SK-N-SH (cell line): ENCODE measurements around the gene MOK. TPM values are rescaled to one million over a fixed set of nuclear protein-coding genes. Genes with fewer than 3 reads are reported as not detected.
A peak's percentile ranks its signal among the peaks of the same experiment; 100 is the strongest.

Source experiments
- CTCF ChIA-PET: fragments of 300-600, 350-600 bp; formaldehyde crosslinking; extraction: SDS; loops from one replicate; lab custom pipeline; 2021; lab: Yijun Ruan, JAX
- POLR2A ChIA-PET: fragments of 350-600 bp; sonication (Branson Sonifier 250); formaldehyde crosslinking; extraction: SDS; loops from one replicate; lab custom pipeline; 2020; ENCODE audit warnings: antibody characterized with exemption, inconsistent platforms; lab: Yijun Ruan, JAX
- DNase-seq: peaks from one replicate; pipeline ENCODE4 v3.0.0; 2012
- H2AFZ ChIP-seq: fragments of 200-600 bp; sonication (generic); 2 replicates; pipeline ENCODE4 v1.8.1; 2016; ENCODE audit warnings: antibody characterized with exemption, mild to moderate bottlenecking, low read depth
- H3F3A ChIP-seq: fragments of 200-600 bp; sonication (generic); replicated peaks from 2 replicates; pipeline ENCODE3; 2016; ENCODE audit warnings: antibody characterized with exemption, mild to moderate bottlenecking; ENCODE audit not compliant: insufficient read depth
- H3K27ac ChIP-seq, 2 experiments: fragments of 200-500 bp in 1 of 2; fragments of 200-600 bp in 1 of 2; sonication (Bioruptor generic) in 1 of 2; sonication (generic), shearing (Covaris generic) in 1 of 2; 2 replicates each; pipeline versions ENCODE4 v1.5.1 to v1.6.1; 2014 to 2016; ENCODE audit warnings: low read depth in 2 of 2, inconsistent platforms in 1 of 2, low read length in 1 of 2, mild to moderate bottlenecking in 1 of 2, mixed read lengths in 1 of 2
- H3K27me3 ChIP-seq: fragments of 200-600 bp; sonication (generic), shearing (Covaris generic); 2 replicates; pipeline ENCODE4 v1.6.1; 2016; ENCODE audit warnings: mixed run types; ENCODE audit not compliant: insufficient read depth
- H3K36me3 ChIP-seq, 2 experiments: fragments of 200-500 bp in 1 of 2; fragments of 200-600 bp in 1 of 2; sonication (Bioruptor generic) in 1 of 2; sonication (generic) in 1 of 2; replicated peaks in 1 of 2; 2 replicates each; pipeline versions ENCODE3 to v1.5.1; 2014 to 2016; ENCODE audit warnings: low read length in 1 of 2, mild to moderate bottlenecking in 1 of 2; ENCODE audit not compliant: insufficient read depth in 2 of 2, control insufficient read depth in 1 of 2
- H3K4me1 ChIP-seq, 2 experiments: fragments of 200-500 bp in 1 of 2; fragments of 200-600 bp in 1 of 2; sonication (Bioruptor generic) in 1 of 2; sonication (generic), shearing (Covaris generic) in 1 of 2; 2 replicates each; pipeline versions ENCODE4 v1.5.1 to v1.6.1; 2014 to 2016; ENCODE audit warnings: low read depth in 1 of 2, low read length in 1 of 2, mixed run types in 1 of 2; ENCODE audit not compliant: insufficient read depth in 2 of 2, control insufficient read depth in 1 of 2
- H3K4me2 ChIP-seq: fragments of 200-600 bp; sonication (generic), shearing (Covaris generic); 2 replicates; pipeline ENCODE4 v1.6.1; 2017; ENCODE audit warnings: mixed run types
- H3K4me3 ChIP-seq, 2 experiments: fragments of 200-500 bp in 1 of 2; fragments of 200-600 bp in 1 of 2; sonication (Bioruptor generic) in 1 of 2; sonication (generic), shearing (Covaris generic) in 1 of 2; 2 replicates each; pipeline versions ENCODE4 v1.5.1 to v1.8.1; 2014 to 2016; ENCODE audit warnings: low read depth in 2 of 2, inconsistent platforms in 1 of 2, low read length in 1 of 2, mild to moderate bottlenecking in 1 of 2, mixed read lengths in 1 of 2, moderate library complexity in 1 of 2
- H3K79me2 ChIP-seq: fragments of 200-600 bp; sonication (generic); 2 replicates; pipeline ENCODE4 v1.8.1; 2017; ENCODE audit warnings: mild to moderate bottlenecking; ENCODE audit not compliant: insufficient read depth
- H3K9ac ChIP-seq: fragments of 200-600 bp; sonication (generic); 2 replicates; pipeline ENCODE4 v1.6.1; 2017; ENCODE audit warnings: mixed run types
- H3K9me2 ChIP-seq: fragments of 200-600 bp; sonication (generic); 2 replicates; pipeline ENCODE4 v1.6.1; 2017; ENCODE audit warnings: mixed run types
- H3K9me3 ChIP-seq: fragments of 200-600 bp; sonication (generic); 2 replicates; pipeline ENCODE4 v1.6.1; 2017; ENCODE audit warnings: mixed run types, mild to moderate bottlenecking, moderate library complexity
- H4K20me1 ChIP-seq: fragments of 200-600 bp; sonication (generic); 2 replicates; pipeline ENCODE4 v1.6.1; 2017; ENCODE audit warnings: mild to moderate bottlenecking, mixed run types; ENCODE audit not compliant: insufficient read depth
- CHD2 ChIP-seq: fragments of 150-350 bp; IDR thresholded peaks from 2 replicates; pipeline ENCODE4 v1.6.1; 2018; ENCODE audit warnings: low read length; ENCODE audit not compliant: partially characterized antibody
- ELF1 ChIP-seq: IDR thresholded peaks from 2 replicates; pipeline ENCODE4 v1.4.0; 2012
- EP300 ChIP-seq, 2 experiments: IDR thresholded peaks; 2 replicates each; pipeline versions ENCODE4 v1.4.0 to v1.6.1; 2012; ENCODE audit warnings: borderline replicate concordance in 1 of 2, low read depth in 1 of 2, low read length in 1 of 2
- FOSL2 ChIP-seq: IDR thresholded peaks from 2 replicates; pipeline ENCODE4 v1.4.0; 2012; ENCODE audit warnings: low read depth, mild to moderate bottlenecking, moderate library complexity, borderline replicate concordance
- FOXM1 ChIP-seq: IDR thresholded peaks from 2 replicates; pipeline ENCODE4 v1.4.0; 2012; ENCODE audit warnings: low read depth, mild to moderate bottlenecking
- GABPA ChIP-seq: IDR thresholded peaks from 2 replicates; pipeline ENCODE4 v1.4.0; 2012; ENCODE audit warnings: low read depth, mild to moderate bottlenecking
- MXI1 ChIP-seq: IDR thresholded peaks from 2 replicates; pipeline ENCODE4 v1.6.1; 2012; ENCODE audit warnings: mild to moderate bottlenecking, low read depth, low read length, improper control_type of control experiment
- NFIC ChIP-seq: IDR thresholded peaks from 2 replicates; pipeline ENCODE4 v1.4.0; 2012; ENCODE audit warnings: borderline replicate concordance
- RCOR1 ChIP-seq: fragments of 150-350 bp; IDR thresholded peaks from 2 replicates; pipeline ENCODE4 v1.6.1; 2017; ENCODE audit warnings: antibody characterized with exemption, low read length
- RXRA ChIP-seq: IDR thresholded peaks from 2 replicates; pipeline ENCODE4 v1.4.0; 2012; ENCODE audit warnings: low read depth, mild to moderate bottlenecking, borderline replicate concordance
- SIN3A ChIP-seq: IDR thresholded peaks from 2 replicates; pipeline ENCODE4 v1.6.1; 2012; ENCODE audit warnings: low read depth, mild to moderate bottlenecking, low read length, moderate library complexity, borderline replicate concordance
- SMC3 ChIP-seq: IDR thresholded peaks from 2 replicates; pipeline ENCODE4 v1.6.1; 2012; ENCODE audit warnings: low read depth, low read length, improper control_type of control experiment
- TAF1 ChIP-seq: IDR thresholded peaks from 2 replicates; pipeline ENCODE4 v1.6.1; 2012; ENCODE audit warnings: low read depth, mild to moderate bottlenecking, low read length, moderate library complexity, borderline replicate concordance
- YY1 ChIP-seq: IDR thresholded peaks from 2 replicates; pipeline ENCODE4 v1.4.0; 2012; ENCODE audit warnings: low read depth, mild to moderate bottlenecking
- WGBS: methylation state at CpG from one replicate; pipeline ENCODE4 v1.1.6; 2017; ENCODE audit warnings: low lambda C conversion rate; 5-methylcytosine and 5-hydroxymethylcytosine counted together
- polyA plus RNA-seq, 3 experiments: library from polyadenylated mRNA; depleted of rRNA; stranded (reverse); fragments of >200 nt; gene quantifications; 2 replicates each; pipeline ENCODE4 v1.2.3, GENCODE V29; 2012
- TF ChIP-seq, protein P1 (sequence below): fragments of 200-600 bp; sonication (generic); IDR thresholded peaks from 2 replicates; pipeline ENCODE4 v1.6.1; 2017; ENCODE audit warnings: antibody characterized with exemption, mild to moderate bottlenecking, moderate library complexity
- TF ChIP-seq, protein P2 (sequence below): IDR thresholded peaks from 2 replicates; pipeline ENCODE4 v1.4.0; 2012; ENCODE audit warnings: low read depth

The MOK gene
- polyA plus RNA-seq, 1 of the 3 experiments (the other 2 are of a cell fraction): 13.3 TPM

DNA sequence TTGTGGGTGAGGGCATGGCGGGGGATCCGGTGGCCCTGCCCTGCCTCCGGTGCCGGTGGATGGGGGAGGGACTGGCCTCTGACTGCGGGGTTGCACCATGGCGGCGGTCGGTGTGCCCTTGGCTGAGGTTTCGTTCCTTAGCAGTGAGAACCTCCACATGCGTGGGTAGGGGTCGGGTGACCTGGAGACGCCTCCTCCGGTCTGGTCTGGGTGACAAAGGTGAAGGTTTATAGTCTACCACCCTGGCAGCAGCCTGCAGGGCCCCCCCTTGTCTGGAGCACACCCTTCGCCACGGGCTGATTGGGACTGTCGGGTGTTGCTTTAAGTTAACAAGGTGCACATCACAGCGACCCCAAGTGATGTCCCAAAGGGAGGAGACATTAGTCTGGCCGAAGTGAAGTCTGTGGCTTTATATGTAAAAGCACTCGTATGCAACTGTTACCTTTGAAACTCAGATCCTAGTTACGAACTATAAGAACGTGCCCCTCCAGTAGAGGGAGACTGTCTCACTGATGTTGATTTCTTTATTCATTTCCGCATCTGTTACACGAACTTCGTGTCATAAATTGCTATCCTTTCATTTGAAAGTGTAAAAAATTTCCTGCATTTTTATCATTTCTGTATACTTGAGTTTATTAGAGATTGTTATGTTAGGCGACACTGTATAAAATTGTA is 90.8 kb downstream of the MOK start:
- no peaks in the 10 kb centered on the region for H3K9me2 ChIP-seq
- H3F3A ChIP-seq: no peaks in the 10 kb centered on the region
- WGBS: 90% methylated on average over 18 of the region's 25 CpGs
- no peak for DNase-seq
- no peak overlapping the region for H2AFZ ChIP-seq
- H3K27me3 ChIP-seq: no peaks in the 10 kb centered on the region
- CTCF ChIA-PET: interaction anchor here (0.8 to 1.5 kb wide), 4 partner anchors 100 to 310 kb away, joined by 3 to 5 read pairs (median 4); no protein-coding TSS in a partner anchor
- no peak for TF ChIP-seq EP300 (IDR thresholded peaks at IDR 0.05; ENCODE audit: borderline replicate concordance in 1 of 2, low read depth in 1 of 2, low read length in 1 of 2)
- no peak for TF ChIP-seq CHD2
- TF ChIP-seq, protein P1, sequence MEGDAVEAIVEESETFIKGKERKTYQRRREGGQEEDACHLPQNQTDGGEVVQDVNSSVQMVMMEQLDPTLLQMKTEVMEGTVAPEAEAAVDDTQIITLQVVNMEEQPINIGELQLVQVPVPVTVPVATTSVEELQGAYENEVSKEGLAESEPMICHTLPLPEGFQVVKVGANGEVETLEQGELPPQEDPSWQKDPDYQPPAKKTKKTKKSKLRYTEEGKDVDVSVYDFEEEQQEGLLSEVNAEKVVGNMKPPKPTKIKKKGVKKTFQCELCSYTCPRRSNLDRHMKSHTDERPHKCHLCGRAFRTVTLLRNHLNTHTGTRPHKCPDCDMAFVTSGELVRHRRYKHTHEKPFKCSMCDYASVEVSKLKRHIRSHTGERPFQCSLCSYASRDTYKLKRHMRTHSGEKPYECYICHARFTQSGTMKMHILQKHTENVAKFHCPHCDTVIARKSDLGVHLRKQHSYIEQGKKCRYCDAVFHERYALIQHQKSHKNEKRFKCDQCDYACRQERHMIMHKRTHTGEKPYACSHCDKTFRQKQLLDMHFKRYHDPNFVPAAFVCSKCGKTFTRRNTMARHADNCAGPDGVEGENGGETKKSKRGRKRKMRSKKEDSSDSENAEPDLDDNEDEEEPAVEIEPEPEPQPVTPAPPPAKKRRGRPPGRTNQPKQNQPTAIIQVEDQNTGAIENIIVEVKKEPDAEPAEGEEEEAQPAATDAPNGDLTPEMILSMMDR: peak; percentile 34
- TF ChIP-seq, all 33 proteins: peak for 1
- Histone ChIP-seq H3K4me2 (no peak overlapping the region), H3K4me1 (peaks cover 0 to 26% of the 10 kb centered on the region in 2 experiments; a peak in 1 of 4 replicates), H3K27ac (no peak overlapping the region), H3K79me2 (peaks cover 3% of the 10 kb centered on the region; the same call in 1 of the 2 replicates), H4K20me1 (no peaks in the 10 kb centered on the region), H3K4me3 (no peak overlapping the region), H3K9ac (no peak overlapping the region), H3K9me3 (no peaks in the 10 kb centered on the region), H3K36me3 (peaks cover under 1 to 27% of the 10 kb centered on the region in 2 experiments)
- POLR2A ChIA-PET: no interaction called here

DNA sequence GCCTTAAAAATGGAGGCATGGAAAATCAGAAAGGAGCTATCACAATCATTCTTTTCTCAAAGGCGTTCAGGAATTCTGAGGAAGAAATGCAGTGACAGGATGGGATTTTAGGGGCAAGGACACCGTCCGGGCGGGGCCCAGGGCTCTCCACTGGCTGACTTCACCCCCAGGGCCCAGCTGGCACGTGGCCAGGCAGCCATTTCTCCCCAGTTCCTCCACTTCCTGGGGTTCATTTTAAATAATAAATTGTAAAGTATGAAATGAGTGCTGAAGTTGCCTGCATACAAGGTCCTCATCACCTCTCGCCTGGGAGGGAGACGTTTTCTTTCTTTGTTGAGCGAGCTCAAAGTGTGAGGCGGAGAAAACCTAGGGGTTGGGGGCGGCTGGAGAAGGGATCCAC is 91.5 kb downstream of the MOK start:
- no peaks in the 10 kb centered on the region for H4K20me1 ChIP-seq

DNA sequence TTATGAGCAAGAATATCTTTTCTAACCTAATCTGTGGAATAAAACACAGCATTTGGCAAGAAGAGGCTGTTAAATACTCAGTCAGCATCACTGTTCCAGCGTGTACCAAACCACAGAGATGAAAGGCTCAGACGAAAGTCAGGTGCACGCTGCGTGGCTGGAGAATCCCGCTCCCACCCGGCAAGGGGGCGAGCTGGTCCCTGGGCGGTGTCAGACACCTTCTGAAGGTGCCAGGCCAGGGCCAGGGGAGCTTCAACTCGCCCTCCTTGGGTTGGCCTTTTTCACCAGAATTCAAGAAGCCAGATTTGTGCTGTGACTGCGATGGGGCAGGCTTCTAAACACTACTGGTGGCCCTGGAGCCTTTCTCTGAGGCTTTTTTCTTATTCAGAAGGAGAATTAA is 92.1 kb downstream of the MOK start:
- H3K9me3 ChIP-seq: no peaks in the 10 kb centered on the region
- H3F3A ChIP-seq: no peaks in the 10 kb centered on the region
- H3K9ac ChIP-seq: no peak overlapping the region
- ChIA-PET CTCF (interaction anchor here (0.8 to 1.5 kb wide), 3 partner anchors 16 to 149 kb away, joined by 3 to 5 read pairs (median 4); no protein-coding TSS in a partner anchor), POLR2A (no interaction called here)
- H3K36me3 ChIP-seq: peaks cover 8 to 38% of the 10 kb centered on the region in 2 experiments
- H3K4me3 ChIP-seq: no peak overlapping the region
- DNase-seq: no peak
- 94% methylated on average over 10 of the region's 10 CpGs for WGBS
- H3K79me2 ChIP-seq: peaks cover 3% of the 10 kb centered on the region; the same call in 1 of the 2 replicates
- peaks cover 0 to 18% of the 10 kb centered on the region in 2 experiments; a peak in 1 of 4 replicates for H3K4me1 ChIP-seq
- H3K9me2 ChIP-seq: no peaks in the 10 kb centered on the region
- H3K27ac ChIP-seq: peak overlapping the region in 1 of 2 experiments; percentile 25; a peak in 1 of 4 replicates
- no peak overlapping the region for H2AFZ ChIP-seq
- H4K20me1 ChIP-seq: no peaks in the 10 kb centered on the region
- H3K4me2 ChIP-seq: no peak overlapping the region
- no peaks in the 10 kb centered on the region for H3K27me3 ChIP-seq
- TF ChIP-seq MXI1 (no peak), EP300 (IDR thresholded peaks at IDR 0.05; ENCODE audit: borderline replicate concordance in 1 of 2, low read depth in 1 of 2, low read length in 1 of 2) (no peak), SMC3 (no peak), FOSL2 (no peak), SIN3A (no peak), RCOR1 (no peak), FOXM1 (no peak), NFIC (no peak), ELF1 (no peak), GABPA (no peak)
- TF ChIP-seq, protein P1: no peak

More for the DNA sequence above, 91.5 kb downstream of the MOK start:
- H3K9me2 ChIP-seq: no peaks in the 10 kb centered on the region
- H3K27me3 ChIP-seq: no peaks in the 10 kb centered on the region
- peaks cover 0 to 23% of the 10 kb centered on the region in 2 experiments; a peak in 1 of 4 replicates for H3K4me1 ChIP-seq
- H3K4me3 ChIP-seq: no peak overlapping the region
- H3F3A ChIP-seq: no peaks in the 10 kb centered on the region
- WGBS: 90% methylated on average over 10 of the region's 10 CpGs
- H3K9me3 ChIP-seq: no peaks in the 10 kb centered on the region
- no peak overlapping the region for H3K9ac ChIP-seq
- no peak overlapping the region for H3K27ac ChIP-seq
- no peak overlapping the region for H2AFZ ChIP-seq
- no peak overlapping the region for H3K4me2 ChIP-seq
- peaks cover 3% of the 10 kb centered on the region; the same call in 1 of the 2 replicates for H3K79me2 ChIP-seq
- ChIA-PET CTCF (interaction anchor here (0.8 to 1.5 kb wide), 3 partner anchors 15 to 149 kb away, joined by 3 to 5 read pairs (median 4); no protein-coding TSS in a partner anchor), POLR2A (no interaction called here)
- TF ChIP-seq RXRA (no peak), YY1 (no peak), TAF1 (no peak), EP300 (IDR thresholded peaks at IDR 0.05; ENCODE audit: borderline replicate concordance in 1 of 2, low read depth in 1 of 2, low read length in 1 of 2) (no peak), NFIC (no peak)
- TF ChIP-seq, protein P2, sequence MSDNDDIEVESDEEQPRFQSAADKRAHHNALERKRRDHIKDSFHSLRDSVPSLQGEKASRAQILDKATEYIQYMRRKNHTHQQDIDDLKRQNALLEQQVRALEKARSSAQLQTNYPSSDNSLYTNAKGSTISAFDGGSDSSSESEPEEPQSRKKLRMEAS: no peak
- DNase-seq: no peak
- H3K36me3 ChIP-seq: peaks cover 7 to 33% of the 10 kb centered on the region in 2 experiments
